ENCODE results near the gene KCNG3.

KCNG3 gene

DNA sequence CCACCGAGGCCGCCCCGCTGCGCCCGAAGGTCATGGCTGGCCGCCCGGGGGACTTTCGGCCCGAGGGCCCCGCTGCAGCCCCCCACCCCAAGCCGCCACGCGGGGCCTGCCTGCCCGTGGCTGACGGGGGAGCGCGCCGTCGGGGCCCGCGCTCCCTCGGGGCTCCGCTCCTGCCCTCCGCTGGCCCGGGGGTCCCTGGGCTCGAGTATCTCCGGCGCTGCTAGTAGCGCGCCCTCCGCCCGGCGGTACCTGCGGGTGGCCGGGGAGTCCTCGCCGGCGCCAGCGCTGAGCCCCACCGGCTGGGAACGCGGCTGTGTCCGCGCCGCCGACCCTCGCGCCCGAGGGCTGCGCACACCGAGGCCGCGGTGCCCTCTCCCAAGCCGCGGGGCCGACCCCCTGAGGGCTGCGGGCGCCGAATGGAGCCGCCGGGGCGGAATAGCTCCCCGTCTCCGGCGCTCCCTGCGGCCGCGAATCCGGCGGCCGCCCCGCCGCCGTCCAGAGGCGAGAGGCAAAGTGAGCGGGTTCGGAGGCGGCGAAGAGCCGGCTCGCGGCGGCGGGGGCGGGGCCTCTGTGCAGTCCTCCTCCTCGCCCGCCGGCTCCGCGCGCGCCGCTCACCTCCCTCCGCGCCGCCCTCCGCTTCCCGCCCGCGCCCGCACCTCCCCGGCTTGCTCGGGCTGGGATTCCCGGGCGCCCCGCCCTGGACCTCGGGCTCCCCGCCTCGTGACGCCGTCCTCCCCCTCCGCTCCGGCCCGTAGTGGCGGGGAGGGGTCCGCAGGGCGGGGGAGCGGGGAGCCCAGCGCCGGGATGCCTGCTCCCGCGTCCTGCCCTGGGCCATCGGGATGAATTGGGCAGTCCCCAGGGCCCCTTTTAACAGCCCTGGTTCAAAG is at the start of gene KCNG3:
Gene KCNG3, minus strand, starts transcription at position 515 of the 887 bp plus-strand sequence. Its CDS starts 481 bp downstream, at position 34.
- peak; percentile 57 for DNase-seq (ENCODE audit: low read depth)

- DNase-seq (ENCODE audit: low read depth) = no peak
Observed at GRCh38 chr2:42542871-42543270, 49.1 kb upstream of the KCNG3 start.

DNA sequence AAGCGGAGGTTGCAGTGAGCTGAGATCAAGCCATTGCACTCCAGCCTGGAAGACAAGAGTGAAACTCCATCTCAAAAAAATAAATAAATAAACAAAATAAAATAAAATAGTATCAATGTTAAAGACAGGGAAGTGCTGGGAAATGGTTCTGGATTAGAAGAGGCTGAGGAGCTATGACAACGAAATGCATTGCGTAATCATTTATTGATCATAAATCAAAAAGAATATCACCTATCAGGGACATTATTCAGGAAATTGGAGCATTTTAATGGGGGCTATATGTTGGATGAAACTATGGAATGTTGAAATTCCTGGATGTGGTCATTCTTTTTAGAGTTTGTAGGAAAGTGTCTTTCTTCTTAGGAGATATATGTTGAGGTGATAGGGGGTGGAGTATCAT is 43.7 kb upstream of the KCNG3 start:
- DNase-seq (ENCODE audit: low read depth) = no peak

DNA sequence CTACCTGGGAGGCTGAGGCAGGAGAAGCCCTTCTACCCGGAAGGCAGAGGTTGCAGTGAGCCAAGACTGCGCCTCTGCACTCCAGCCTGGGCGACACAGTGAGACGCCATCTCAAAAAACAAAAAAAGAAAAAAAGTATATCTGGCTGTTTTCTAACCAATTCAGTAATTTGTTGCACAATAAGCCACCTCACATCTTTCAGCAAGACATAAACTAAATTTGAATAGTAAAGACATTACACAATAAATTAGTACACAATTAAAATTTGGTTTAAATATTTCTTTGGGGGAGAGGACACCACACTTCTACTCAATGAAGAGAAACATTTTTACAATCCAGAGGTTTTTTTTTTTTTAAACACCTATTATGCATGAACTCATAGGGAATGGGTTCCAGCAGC is 38.6 kb upstream of the KCNG3 start:
- no peak for DNase-seq (ENCODE audit: low read depth)

- no peak for DNase-seq (ENCODE audit: low read depth)
Observed at GRCh38 chr2:42523341-42523740, 29.6 kb upstream of the KCNG3 start.

GRCh38 chr2:42522035-42522434 is 28.3 kb upstream of the KCNG3 start:
- DNase-seq (ENCODE audit: low read depth) = no peak

DNA sequence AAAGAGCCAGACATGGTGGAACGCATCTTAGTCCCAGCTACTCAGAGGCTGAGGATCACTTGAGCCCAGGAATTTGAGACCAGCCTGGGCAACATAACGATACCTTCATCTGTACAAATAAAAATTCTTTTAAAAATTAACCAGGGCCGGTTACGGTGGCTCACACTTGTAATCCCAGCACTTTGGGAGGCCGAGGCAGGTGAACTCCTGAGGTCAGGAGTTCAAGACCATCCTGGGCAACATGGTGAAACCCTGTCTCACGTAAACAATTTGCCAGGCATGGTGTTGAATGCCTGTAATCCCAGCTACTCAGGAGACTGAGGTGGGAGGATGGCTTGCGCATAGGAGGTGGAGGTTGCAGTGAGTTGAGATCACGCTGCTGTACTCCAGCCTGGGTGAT is 25.8 kb upstream of the KCNG3 start:
- no peak for DNase-seq (ENCODE audit: low read depth)

- DNase-seq (ENCODE audit: low read depth) = no peak
Observed at GRCh38 chr2:42516418-42516901, 22.7 kb upstream of the KCNG3 start.

DNA sequence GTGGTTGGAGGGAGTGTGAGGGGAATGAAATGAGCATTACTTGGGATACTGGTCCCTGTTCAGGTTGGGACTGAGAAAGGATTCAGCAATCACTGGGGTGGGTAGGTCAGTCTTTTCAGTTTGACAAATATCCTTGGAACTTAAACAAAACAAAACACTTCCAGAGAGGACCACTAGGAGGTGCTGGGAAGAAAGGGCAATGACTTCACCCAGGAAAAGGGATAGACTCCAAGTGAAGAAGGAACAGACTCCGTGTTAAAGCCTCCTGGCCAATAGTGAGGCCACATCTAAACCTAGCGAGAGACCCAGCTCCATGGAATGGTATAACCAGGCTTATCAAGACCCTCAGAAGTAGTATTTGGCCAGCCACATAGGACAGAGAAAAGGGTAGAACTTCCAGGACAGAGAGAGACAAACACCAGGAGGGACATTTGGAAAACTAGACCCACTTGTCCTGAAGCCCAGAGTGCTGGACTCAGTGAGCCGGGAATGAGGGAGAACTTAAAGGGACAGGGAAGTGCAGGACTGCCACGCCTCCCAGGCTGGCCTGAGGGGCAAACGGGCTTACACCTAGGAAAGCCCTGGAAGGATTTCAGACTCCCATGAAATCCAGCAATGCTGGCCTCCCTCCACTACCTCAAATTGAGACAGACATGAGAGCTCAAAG is 19.6 kb upstream of the KCNG3 start:
- no peak for DNase-seq (ENCODE audit: low read depth)

GRCh38 chr2:42510608-42511243 is 16.9 kb upstream of the KCNG3 start:
- DNase-seq (ENCODE audit: low read depth) = no peak

- DNase-seq (ENCODE audit: low read depth) = no peak
Observed at GRCh38 chr2:42510191-42510590, 16.4 kb upstream of the KCNG3 start.

- DNase-seq (ENCODE audit: low read depth) = no peak
Observed at GRCh38 chr2:42504364-42505230, 10.8 kb upstream of the KCNG3 start.

DNA sequence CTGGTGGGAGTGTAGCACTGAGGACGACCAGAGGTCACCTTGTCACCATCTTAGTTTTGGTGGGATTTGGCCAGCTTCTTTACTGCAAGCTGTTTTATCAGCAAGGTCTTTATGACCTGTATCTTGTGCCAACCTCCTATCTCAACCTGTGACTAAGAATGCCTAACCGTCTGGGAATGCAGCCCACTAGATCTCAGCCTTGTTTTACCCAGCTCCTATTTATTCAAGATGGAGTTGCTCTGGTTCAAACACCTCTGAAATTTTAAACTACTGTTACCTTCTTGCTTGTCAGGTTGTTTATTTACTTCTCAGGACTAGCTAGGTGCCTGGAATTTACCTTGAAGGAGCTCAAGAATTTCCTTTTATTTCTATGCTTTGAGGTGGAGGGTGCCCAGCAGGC is 9.5 kb upstream of the KCNG3 start:
- DNase-seq (ENCODE audit: low read depth) = no peak

- DNase-seq (ENCODE audit: low read depth) = no peak
Observed at GRCh38 chr2:42498497-42498896, 4.7 kb upstream of the KCNG3 start.

DNA sequence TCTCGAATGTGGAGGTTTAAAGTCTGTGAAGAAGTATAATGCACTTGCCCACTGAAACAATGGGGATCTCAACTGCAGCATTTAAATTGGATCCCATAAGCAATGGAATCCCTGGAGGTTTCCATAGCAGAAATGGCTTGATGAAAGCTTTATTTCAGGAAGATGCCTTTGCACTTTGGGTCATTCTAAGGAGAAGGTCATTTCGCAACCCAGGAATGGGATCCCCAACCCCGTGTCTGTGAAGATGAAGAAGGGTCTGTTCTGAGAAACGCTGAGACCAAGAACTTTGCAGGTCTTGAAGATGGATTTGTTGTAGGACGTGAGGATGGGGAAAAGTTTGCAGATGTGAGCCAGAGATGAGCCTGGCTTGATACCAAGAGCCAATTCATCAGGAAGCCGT is 1.8 kb upstream of the KCNG3 start:
- no peak for DNase-seq (ENCODE audit: low read depth)

GRCh38 chr2:42495234-42495581 is 1.4 kb upstream of the KCNG3 start:
- no peak for DNase-seq (ENCODE audit: low read depth)

DNA sequence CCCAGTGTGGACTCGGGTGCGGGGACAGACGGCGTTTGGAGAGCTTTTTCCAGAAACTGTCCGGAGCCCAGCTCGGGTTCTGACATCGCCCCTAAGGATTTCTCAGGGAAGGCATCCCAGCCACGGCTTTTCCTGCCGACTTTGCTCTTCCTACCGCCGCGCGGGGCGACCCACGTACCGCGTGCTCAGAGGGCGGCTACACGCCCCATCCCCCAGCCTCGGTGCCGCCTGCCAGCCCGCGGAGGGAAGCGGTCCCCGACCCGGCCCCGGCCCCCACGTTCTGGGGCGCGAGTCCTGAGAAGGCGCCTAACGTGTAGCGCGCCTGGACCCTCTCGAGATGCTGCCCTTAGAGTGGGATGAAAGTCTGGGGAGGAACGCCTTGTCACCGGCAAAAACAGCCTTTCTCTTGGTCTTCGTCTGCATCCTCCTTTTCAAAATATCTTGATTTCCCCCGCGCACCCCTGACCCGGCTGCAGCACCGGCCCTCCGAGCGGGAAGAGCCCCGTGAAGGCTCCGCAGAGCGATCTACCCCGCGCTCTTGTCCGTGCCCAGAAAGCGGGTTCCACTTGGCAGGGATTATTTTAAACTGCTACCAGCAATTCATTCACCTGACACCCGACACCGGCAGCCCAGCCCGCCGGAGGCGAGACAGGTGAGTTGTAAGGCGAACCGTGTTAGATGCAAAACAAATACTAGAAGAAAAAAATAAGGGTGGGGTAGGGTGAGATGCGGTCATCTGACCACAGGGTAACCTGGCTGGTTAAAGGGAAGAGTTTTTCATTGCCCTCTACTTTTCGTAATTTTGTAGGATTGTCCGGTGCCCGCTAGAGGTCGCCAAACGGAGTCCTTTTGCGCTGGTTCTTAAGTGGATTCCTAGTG is 812 bp upstream of the KCNG3 start:
- peak; percentile 65 for DNase-seq (ENCODE audit: low read depth)

DNA sequence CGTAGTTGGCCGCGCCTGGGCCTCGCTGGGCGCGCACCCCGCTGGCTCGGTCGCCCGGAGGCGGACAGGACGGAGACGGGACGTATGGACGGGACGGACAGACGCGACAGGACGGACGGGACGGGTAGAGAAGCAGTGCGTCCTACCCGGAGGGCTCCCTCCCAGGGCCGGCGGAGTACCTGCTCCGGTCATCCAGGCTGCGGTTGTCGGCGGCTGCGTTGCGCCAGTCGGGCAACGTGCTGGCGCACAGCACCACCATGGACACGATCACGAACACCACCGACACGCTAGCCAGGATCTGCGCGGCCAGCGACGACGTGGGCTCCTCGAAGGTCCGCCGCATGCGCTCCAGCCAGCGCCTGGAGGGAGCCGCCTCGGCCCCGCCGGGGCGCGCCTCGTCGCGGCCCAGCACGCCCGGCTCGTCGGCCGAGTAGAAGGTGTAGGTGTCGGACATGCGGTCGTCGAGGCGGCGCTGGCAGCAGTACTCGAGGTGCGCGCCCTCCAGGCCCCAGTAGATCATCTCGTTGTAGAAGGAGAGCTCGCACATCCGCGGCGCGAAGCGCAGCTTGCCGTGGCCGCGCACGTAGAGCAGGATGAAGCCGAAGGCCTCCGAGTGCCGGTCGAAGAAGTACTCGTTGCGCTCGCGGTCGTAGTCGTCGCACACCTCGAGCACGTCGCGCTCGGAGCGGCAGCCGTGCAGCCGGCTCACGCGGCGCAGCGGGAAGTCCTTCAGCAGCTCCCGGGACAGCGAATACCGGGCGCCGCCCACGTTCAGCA is 903 bp downstream of the KCNG3 start:
- peak; percentile 9 for DNase-seq (ENCODE audit: low read depth)

- DNase-seq (ENCODE audit: low read depth) = no peak
Observed at GRCh38 chr2:42488297-42488696, 5.5 kb downstream of the KCNG3 start.

All from activated T-cell treated with anti-CD3 and anti-CD28 coated beads for 1 hour (primary cell).